ENCODE measurements around the gene IGFBP5.

The IGFBP5 gene

GRCh38 chr2:216701544-216701943, 6.2 kb upstream of the IGFBP5 start:
- Histone ChIP-seq H3K4me3 (replicated peaks; ENCODE audit: insufficient read depth, low read length) (no peak overlapping the region), H3K27ac (replicated peaks) (no peak overlapping the region), H3K27me3 (ENCODE audit: insufficient read depth, poor library complexity, severe bottlenecking) (peaks cover 28% of the 10 kb centered on the region)
- TF ChIP-seq GABPA (IDR thresholded peaks at IDR 0.05; ENCODE audit: low read depth) = no peak
- TF ChIP-seq CTCF (IDR thresholded peaks at IDR 0.05; ENCODE audit: insufficient read depth, low read length) = no peak
- TF ChIP-seq POLR2AphosphoS5 (IDR thresholded peaks at IDR 0.05; ENCODE audit: low read depth) = no peak
- TF ChIP-seq SPI1 (IDR thresholded peaks at IDR 0.05; ENCODE audit: borderline replicate concordance, low read depth) = no peak
- TF ChIP-seq REST (IDR thresholded peaks at IDR 0.05; ENCODE audit: insufficient replicate concordance, low read depth) = no peak
- DNase-seq (ENCODE audit: low read depth in 1 of 2, low spot score in 1 of 2) = no peak

- DNase-seq (ENCODE audit: low read depth in 1 of 2, low spot score in 1 of 2) = no peak
- no peak overlapping the region for H3K27ac ChIP-seq (replicated peaks)
- peaks cover 33% of the 10 kb centered on the region for H3K27me3 ChIP-seq (ENCODE audit: insufficient read depth, poor library complexity, severe bottlenecking)
- TF ChIP-seq POLR2AphosphoS5 (IDR thresholded peaks at IDR 0.05; ENCODE audit: low read depth) (no peak), CTCF (IDR thresholded peaks at IDR 0.05; ENCODE audit: insufficient read depth, low read length) (no peak), GABPA (IDR thresholded peaks at IDR 0.05; ENCODE audit: low read depth) (no peak), REST (IDR thresholded peaks at IDR 0.05; ENCODE audit: insufficient replicate concordance, low read depth) (no peak), SPI1 (IDR thresholded peaks at IDR 0.05; ENCODE audit: borderline replicate concordance, low read depth) (no peak)
- H3K4me3 ChIP-seq (replicated peaks; ENCODE audit: insufficient read depth, low read length) = no peak overlapping the region
Observed at GRCh38 chr2:216700781-216701180, 5.4 kb upstream of the IGFBP5 start.

GRCh38 chr2:216700088-216700567, 4.8 kb upstream of the IGFBP5 start:
- H3K27ac ChIP-seq (replicated peaks) = no peak overlapping the region
- H3K27me3 ChIP-seq (ENCODE audit: insufficient read depth, poor library complexity, severe bottlenecking) = peaks cover 40% of the 10 kb centered on the region
- TF ChIP-seq GABPA (IDR thresholded peaks at IDR 0.05; ENCODE audit: low read depth) = no peak
- no peak for TF ChIP-seq CTCF (IDR thresholded peaks at IDR 0.05; ENCODE audit: insufficient read depth, low read length)
- TF ChIP-seq SPI1 (IDR thresholded peaks at IDR 0.05; ENCODE audit: borderline replicate concordance, low read depth) = no peak
- no peak for TF ChIP-seq REST (IDR thresholded peaks at IDR 0.05; ENCODE audit: insufficient replicate concordance, low read depth)
- no peak for TF ChIP-seq POLR2AphosphoS5 (IDR thresholded peaks at IDR 0.05; ENCODE audit: low read depth)
- DNase-seq (ENCODE audit: low read depth in 1 of 2, low spot score in 1 of 2) = no peak
- H3K4me3 ChIP-seq (replicated peaks; ENCODE audit: insufficient read depth, low read length) = no peak overlapping the region
